HepG2 (cell line): ENCODE measurements around the gene DDI2. TPM values are rescaled to one million over a fixed set of nuclear protein-coding genes. Genes with fewer than 3 reads are reported as not detected.
A peak's percentile ranks its signal among the peaks of the same experiment; 100 is the strongest.

Experiments used
- AFF4 ChIP-seq: sonication (generic); formaldehyde crosslinking; IDR thresholded peaks from 2 replicates; pipeline ENCODE4 v1.4.0; 2020; ENCODE audit warnings: missing genetic modification reagents
- ARNT2 ChIP-seq: sonication (generic); formaldehyde crosslinking; IDR thresholded peaks from 2 replicates; pipeline ENCODE4 v1.8.0; 2022; ENCODE audit warnings: mild to moderate bottlenecking, low read depth, missing genetic modification reagents, moderate library complexity
- FOSL2 ChIP-seq: sonication (generic); formaldehyde crosslinking; IDR thresholded peaks from 2 replicates; pipeline ENCODE4 v1.4.0; 2020; ENCODE audit warnings: missing genetic modification reagents
- GPN1 ChIP-seq: sonication (generic); formaldehyde crosslinking; IDR thresholded peaks from 2 replicates; pipeline ENCODE4 v1.5.1; 2020; ENCODE audit warnings: missing genetic modification reagents, borderline replicate concordance
- JDP2 ChIP-seq: sonication (generic); formaldehyde crosslinking; IDR thresholded peaks from 2 replicates; pipeline ENCODE4 v1.8.1; 2022; ENCODE audit warnings: missing genetic modification reagents, borderline replicate concordance
- KLF12 ChIP-seq: sonication (generic); formaldehyde crosslinking; IDR thresholded peaks from 2 replicates; pipeline ENCODE4 v1.4.0; 2020; ENCODE audit warnings: missing genetic modification reagents, borderline replicate concordance
- MAF1 ChIP-seq: sonication (generic); formaldehyde crosslinking; IDR thresholded peaks from 2 replicates; pipeline ENCODE4 v1.5.0; 2020; ENCODE audit warnings: missing genetic modification reagents, borderline replicate concordance
- MED13 ChIP-seq: sonication (generic); formaldehyde crosslinking; IDR thresholded peaks from 2 replicates; pipeline ENCODE4 v1.5.0; 2020; ENCODE audit warnings: missing genetic modification reagents
- MYC ChIP-seq: sonication (generic); formaldehyde crosslinking; IDR thresholded peaks from 2 replicates; pipeline ENCODE4 v1.9.0; 2021; ENCODE audit warnings: missing genetic modification reagents, borderline replicate concordance
- TAF1 ChIP-seq: sonication (generic); formaldehyde crosslinking; IDR thresholded peaks from 2 replicates; pipeline ENCODE4 v1.4.0; 2020; ENCODE audit warnings: missing genetic modification reagents
- TOPORS ChIP-seq: sonication (generic); formaldehyde crosslinking; IDR thresholded peaks from 2 replicates; pipeline ENCODE4 v1.8.0; 2023; ENCODE audit warnings: mild to moderate bottlenecking, missing genetic modification reagents
- ZBTB33 ChIP-seq: sonication (generic); formaldehyde crosslinking; IDR thresholded peaks from 2 replicates; pipeline ENCODE4 v1.4.0; 2020; ENCODE audit warnings: missing genetic modification reagents
- ZFP37 ChIP-seq: sonication (generic); formaldehyde crosslinking; IDR thresholded peaks from 2 replicates; pipeline ENCODE4 v1.4.0; 2020; ENCODE audit warnings: missing genetic modification reagents, borderline replicate concordance
- ZNF333 ChIP-seq: sonication (generic); formaldehyde crosslinking; IDR thresholded peaks from 2 replicates; pipeline ENCODE4 v1.4.0; 2020; ENCODE audit warnings: mild to moderate bottlenecking, missing genetic modification reagents, borderline replicate concordance
- ZNF431 ChIP-seq: sonication (generic); formaldehyde crosslinking; IDR thresholded peaks from 2 replicates; pipeline ENCODE4 v1.9.0; 2022; ENCODE audit warnings: missing genetic modification reagents, low read depth, mild to moderate bottlenecking, borderline replicate concordance
- ZNF552 ChIP-seq: sonication (generic); formaldehyde crosslinking; IDR thresholded peaks from 2 replicates; pipeline ENCODE4 v1.9.0; 2022; ENCODE audit warnings: missing genetic modification reagents, mild to moderate bottlenecking, borderline replicate concordance
- ZNF644 ChIP-seq: IDR thresholded peaks from 2 replicates; pipeline ENCODE4 v1.6.1; 2016; ENCODE audit warnings: low read depth
- ZNF709 ChIP-seq: sonication (generic); formaldehyde crosslinking; IDR thresholded peaks from 2 replicates; pipeline ENCODE4 v1.5.0; 2020; ENCODE audit warnings: mild to moderate bottlenecking, missing genetic modification reagents
- ZNF710 ChIP-seq: sonication (generic); formaldehyde crosslinking; IDR thresholded peaks from 2 replicates; pipeline ENCODE4 v1.5.0; 2020; ENCODE audit warnings: mild to moderate bottlenecking, missing genetic modification reagents, borderline replicate concordance
- ZNF720 ChIP-seq: sonication (generic); formaldehyde crosslinking; IDR thresholded peaks from 2 replicates; pipeline ENCODE4 v1.4.0; 2020; ENCODE audit warnings: missing genetic modification reagents
- ZNF790 ChIP-seq: sonication (generic); formaldehyde crosslinking; IDR thresholded peaks from 2 replicates; pipeline ENCODE4 v1.8.0; 2022; ENCODE audit warnings: missing genetic modification reagents, mild to moderate bottlenecking, borderline replicate concordance
- polyA plus RNA-seq, 8 experiments: library from polyadenylated mRNA; depleted of rRNA in 3 of 8; stranded (reverse) in 7 of 8; unstranded in 1 of 8; fragments of >200 nt; fragmentation: Illumina TruSeq in 4 of 8; extraction: Trizol in 4 of 8; gene quantifications; 2 replicates each; pipeline versions ENCODE4 v1.2.1 to v1.2.3, GENCODE V29; 2011 to 2016; ENCODE audit warnings: low read depth in 4 of 8, missing spikeins in 1 of 8, mixed read lengths in 1 of 8; ENCODE audit not compliant: insufficient read depth in 1 of 8
- total RNA-seq, 5 experiments: library from RNA; depleted of rRNA; stranded (reverse); fragments of >200 nt; fragmentation: Illumina TruSeq; extraction: Trizol; gene quantifications; 2 replicates each; pipeline ENCODE4 v1.2.3, GENCODE V29; 2016; ENCODE audit warnings: low read depth in 1 of 5

Gene DDI2
- total and polyA plus RNA-seq, 2 of the 13 experiments (the other 11 are each of a cell fraction or from before 2014, with no cell fraction given), result 8.5 to 25.7 TPM

- TF ChIP-seq AFF4 (CRISPR knock-in tag) (peak; percentile 50; the same call in 1 of the 2 replicates), MED13 (CRISPR knock-in tag) (0 out of 2 replicates have a peak, but pooled peaks have one; percentile 7), MAF1 (CRISPR knock-in tag) (0 out of 2 replicates have a peak, but pooled peaks have one; percentile 64), JDP2 (CRISPR knock-in tag) (no peak), ZNF720 (CRISPR knock-in tag) (no peak), ZNF790 (peak; percentile 74; the same call in 1 of the 2 replicates), ZNF709 (CRISPR knock-in tag) (peak; percentile 79; the same call in 1 of the 2 replicates), ZBTB33 (CRISPR knock-in tag) (no peak), ZNF710 (CRISPR knock-in tag) (0 out of 2 replicates have a peak, but pooled peaks have one; percentile 20), ZNF431 (CRISPR knock-in tag) (peak; percentile 93; the same call in 1 of the 2 replicates), GPN1 (no peak), ZFP37 (CRISPR knock-in tag) (no peak; the same call in 1 of the 2 replicates), TOPORS (CRISPR knock-in tag) (0 out of 2 replicates have a peak, but pooled peaks have one; percentile 55), TAF1 (CRISPR knock-in tag) (peak; percentile 84), ZNF552 (CRISPR knock-in tag) (no peak), MYC (peak; percentile 57; the same call in 1 of the 2 replicates), ZNF644 (CRISPR knock-in tag) (no peak), ZNF333 (CRISPR knock-in tag) (peak; percentile 76; the same call in 1 of the 2 replicates), FOSL2 (peak; percentile 75), ARNT2 (CRISPR knock-in tag) (peak; percentile 83; the same call in 1 of the 2 replicates), KLF12 (peak; percentile 84; the same call in 1 of the 2 replicates)
Measured at GRCh38 chr1:15617173-15618076, at the start of gene DDI2 (continued).
